ENCODE measurements around the gene BCORL1. TPM values are rescaled to one million over a fixed set of nuclear protein-coding genes. Genes with fewer than 3 reads are reported as not detected.

The BCORL1 gene, protein sequence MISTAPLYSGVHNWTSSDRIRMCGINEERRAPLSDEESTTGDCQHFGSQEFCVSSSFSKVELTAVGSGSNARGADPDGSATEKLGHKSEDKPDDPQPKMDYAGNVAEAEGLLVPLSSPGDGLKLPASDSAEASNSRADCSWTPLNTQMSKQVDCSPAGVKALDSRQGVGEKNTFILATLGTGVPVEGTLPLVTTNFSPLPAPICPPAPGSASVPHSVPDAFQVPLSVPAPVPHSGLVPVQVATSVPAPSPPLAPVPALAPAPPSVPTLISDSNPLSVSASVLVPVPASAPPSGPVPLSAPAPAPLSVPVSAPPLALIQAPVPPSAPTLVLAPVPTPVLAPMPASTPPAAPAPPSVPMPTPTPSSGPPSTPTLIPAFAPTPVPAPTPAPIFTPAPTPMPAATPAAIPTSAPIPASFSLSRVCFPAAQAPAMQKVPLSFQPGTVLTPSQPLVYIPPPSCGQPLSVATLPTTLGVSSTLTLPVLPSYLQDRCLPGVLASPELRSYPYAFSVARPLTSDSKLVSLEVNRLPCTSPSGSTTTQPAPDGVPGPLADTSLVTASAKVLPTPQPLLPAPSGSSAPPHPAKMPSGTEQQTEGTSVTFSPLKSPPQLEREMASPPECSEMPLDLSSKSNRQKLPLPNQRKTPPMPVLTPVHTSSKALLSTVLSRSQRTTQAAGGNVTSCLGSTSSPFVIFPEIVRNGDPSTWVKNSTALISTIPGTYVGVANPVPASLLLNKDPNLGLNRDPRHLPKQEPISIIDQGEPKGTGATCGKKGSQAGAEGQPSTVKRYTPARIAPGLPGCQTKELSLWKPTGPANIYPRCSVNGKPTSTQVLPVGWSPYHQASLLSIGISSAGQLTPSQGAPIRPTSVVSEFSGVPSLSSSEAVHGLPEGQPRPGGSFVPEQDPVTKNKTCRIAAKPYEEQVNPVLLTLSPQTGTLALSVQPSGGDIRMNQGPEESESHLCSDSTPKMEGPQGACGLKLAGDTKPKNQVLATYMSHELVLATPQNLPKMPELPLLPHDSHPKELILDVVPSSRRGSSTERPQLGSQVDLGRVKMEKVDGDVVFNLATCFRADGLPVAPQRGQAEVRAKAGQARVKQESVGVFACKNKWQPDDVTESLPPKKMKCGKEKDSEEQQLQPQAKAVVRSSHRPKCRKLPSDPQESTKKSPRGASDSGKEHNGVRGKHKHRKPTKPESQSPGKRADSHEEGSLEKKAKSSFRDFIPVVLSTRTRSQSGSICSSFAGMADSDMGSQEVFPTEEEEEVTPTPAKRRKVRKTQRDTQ (N-terminal part only)
- 32.2 TPM in 2 replicates for total RNA-seq (2021)
- percentile 63 among the genes with signal in this experiment for Bru-seq, nascent RNA
- percentile 62 among the genes with signal in this experiment for BruChase-seq, experiment 1, labeled RNA remaining after a 2-hour chase
- percentile 61 among the genes with signal in this experiment for BruChase-seq, experiment 2, labeled RNA remaining after a 6-hour chase
- long read RNA-seq, full-length matches to known transcripts = 4 of 11 reads
- long read RNA-seq, partial matches to known transcripts = 2 of 11 reads
- long read RNA-seq, other reads (novel, unspliced or antisense) = 5 of 11 reads

DNA sequence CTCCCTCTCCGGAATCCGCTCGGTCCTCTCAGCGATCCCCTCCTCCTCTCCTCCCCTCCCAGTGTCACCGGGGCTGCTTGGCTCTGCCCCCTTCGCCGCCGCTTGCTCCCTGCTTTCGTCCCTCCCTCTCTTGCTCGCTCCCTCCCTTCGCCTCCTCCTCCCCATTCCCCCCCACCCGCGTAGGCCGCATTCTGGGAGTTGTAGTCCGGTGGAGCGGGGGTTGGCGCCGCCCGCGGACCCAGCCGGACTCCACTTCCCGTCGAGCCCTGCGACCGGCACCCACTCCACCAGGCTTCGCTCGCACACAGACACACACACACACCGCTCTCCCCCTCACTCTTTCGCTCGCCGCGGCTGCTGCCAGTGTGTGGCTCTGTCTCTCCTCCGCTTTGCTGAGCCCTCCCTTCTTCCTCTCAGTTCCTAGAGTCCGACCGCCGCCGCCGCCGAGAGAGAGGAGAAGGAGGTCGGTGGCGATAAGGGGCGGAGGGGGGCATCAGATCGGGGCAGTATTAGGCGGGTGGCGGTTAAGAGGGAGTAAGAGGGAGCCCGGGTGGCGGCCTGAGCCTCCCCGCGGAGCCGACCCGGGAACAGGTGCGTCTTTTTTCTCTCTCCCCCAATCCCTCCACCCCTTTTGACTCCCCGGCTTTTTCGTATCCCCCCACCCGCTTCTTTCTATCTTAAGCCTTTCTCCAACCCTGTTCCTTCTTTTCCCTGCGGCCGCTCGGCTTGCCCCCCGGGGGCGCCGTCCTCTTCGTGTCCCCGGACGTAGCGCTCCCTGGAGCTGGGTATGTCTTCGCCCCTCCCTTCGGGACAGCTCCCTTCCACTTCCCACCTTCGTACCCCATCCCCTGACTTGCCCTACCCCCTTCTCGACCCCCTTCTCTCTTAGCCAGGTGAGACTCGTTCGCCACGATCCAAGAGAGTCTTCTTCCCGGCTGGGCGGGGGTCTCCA lies at the start of gene BCORL1:
Gene BCORL1, plus strand, starts transcription at position 336 of the 952 bp plus-strand sequence. CDS start 22,597 bp downstream, outside the sequence.
- H3K27ac ChIP-seq = no peak within 1 kb of the TSS
- no peak within 1 kb of the TSS; the same call in 1 of the 2 replicates for H3K4me3 ChIP-seq
- DNase-seq = peak; percentile 85 to 93
- 0 out of 2 replicates have a peak, but pooled peaks cover 5% of the 10 kb centered on the region for H3K4me1 ChIP-seq (replicated peaks; ENCODE audit: insufficient read depth)
- TSS peak; percentile 84 for BruUV-seq (replicated peaks)
- intact Hi-C loops (cut with micrococcal nuclease; ENCODE audit: unreplicated experiment) = loop anchor here (1.0 to 5.0 kb wide), 4 partner anchors 22 to 140 kb away; partner anchors contain the start of genes ELF4 and ZDHHC9
- peaks cover 2% of the 10 kb centered on the region; the same call in 1 of the 2 replicates for H4K20me1 ChIP-seq (ENCODE audit: insufficient read depth)
- H3K4me2 ChIP-seq = no peak within 1 kb of the TSS; the same call in 1 of the 2 replicates
- H3K36me3 ChIP-seq (ENCODE audit: low read depth) = no peaks in the 10 kb centered on the region
- TF ChIP-seq, protein P1, sequence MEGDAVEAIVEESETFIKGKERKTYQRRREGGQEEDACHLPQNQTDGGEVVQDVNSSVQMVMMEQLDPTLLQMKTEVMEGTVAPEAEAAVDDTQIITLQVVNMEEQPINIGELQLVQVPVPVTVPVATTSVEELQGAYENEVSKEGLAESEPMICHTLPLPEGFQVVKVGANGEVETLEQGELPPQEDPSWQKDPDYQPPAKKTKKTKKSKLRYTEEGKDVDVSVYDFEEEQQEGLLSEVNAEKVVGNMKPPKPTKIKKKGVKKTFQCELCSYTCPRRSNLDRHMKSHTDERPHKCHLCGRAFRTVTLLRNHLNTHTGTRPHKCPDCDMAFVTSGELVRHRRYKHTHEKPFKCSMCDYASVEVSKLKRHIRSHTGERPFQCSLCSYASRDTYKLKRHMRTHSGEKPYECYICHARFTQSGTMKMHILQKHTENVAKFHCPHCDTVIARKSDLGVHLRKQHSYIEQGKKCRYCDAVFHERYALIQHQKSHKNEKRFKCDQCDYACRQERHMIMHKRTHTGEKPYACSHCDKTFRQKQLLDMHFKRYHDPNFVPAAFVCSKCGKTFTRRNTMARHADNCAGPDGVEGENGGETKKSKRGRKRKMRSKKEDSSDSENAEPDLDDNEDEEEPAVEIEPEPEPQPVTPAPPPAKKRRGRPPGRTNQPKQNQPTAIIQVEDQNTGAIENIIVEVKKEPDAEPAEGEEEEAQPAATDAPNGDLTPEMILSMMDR (conservative IDR thresholded peaks at IDR 0.05) = no peak
- TF ChIP-seq EZH2 (IDR thresholded peaks at IDR 0.05; ENCODE audit: low read depth) = no peak
- H3K9me3 ChIP-seq (ENCODE audit: insufficient read depth, low read depth) = no peaks in the 10 kb centered on the region
- ChIA-PET POLR2A (ENCODE audit: unreplicated experiment) (interaction anchor here (0.6 to 0.7 kb wide), 2 partner anchors 35 to 896 kb away, joined by 8 to 32 read pairs; no protein-coding TSS in a partner anchor), CTCF (interaction anchor here (0.6 kb wide), 2 partner anchors 9 to 78 kb away, joined by 4 to 7 read pairs; no protein-coding TSS in a partner anchor)
- no peaks in the 10 kb centered on the region for H3K9me2 ChIP-seq (ENCODE audit: insufficient read depth)
- peaks cover 5% of the 10 kb centered on the region; the same call in 1 of the 2 replicates for H3K27me3 ChIP-seq (ENCODE audit: insufficient read depth, low read depth)
- peak within 1 kb of the TSS; percentile 93 for H2AFZ ChIP-seq
- peaks cover 12% of the 10 kb centered on the region; the same call in 1 of the 2 replicates for H3K79me2 ChIP-seq (ENCODE audit: low read depth)
- H3F3A ChIP-seq (ENCODE audit: insufficient read depth, low read depth) = 0 out of 2 replicates have a peak, but pooled peaks cover 4% of the 10 kb centered on the region

- Histone ChIP-seq H4K20me1 (ENCODE audit: insufficient read depth) (no peaks in the 10 kb centered on the region), H2AFZ (no peak overlapping the region), H3K4me2 (peak overlapping the region; percentile 79), H3K4me1 (replicated peaks; ENCODE audit: insufficient read depth) (no peaks in the 10 kb centered on the region), H3K27ac (no peak overlapping the region), H3K36me3 (ENCODE audit: low read depth) (no peaks in the 10 kb centered on the region), H3F3A (ENCODE audit: insufficient read depth, low read depth) (peaks cover 30% of the 10 kb centered on the region), H3K27me3 (ENCODE audit: insufficient read depth, low read depth) (peaks cover 22% of the 10 kb centered on the region), H3K79me2 (ENCODE audit: low read depth) (no peaks in the 10 kb centered on the region), H3K9me3 (ENCODE audit: insufficient read depth, low read depth) (no peaks in the 10 kb centered on the region), H3K9me2 (ENCODE audit: insufficient read depth) (no peaks in the 10 kb centered on the region), H3K4me3 (peak overlapping the region; percentile 47; the same call in 1 of the 2 replicates)
- intact Hi-C loops (cut with micrococcal nuclease; ENCODE audit: unreplicated experiment) = loop anchor here (1.0 kb wide), 1 partner anchor 49 kb away; the partner anchor contains the start of gene BCORL1
- ChIA-PET CTCF (no interaction called here), POLR2A (ENCODE audit: unreplicated experiment) (no interaction called here)
- peak in 1 of 2 experiments; percentile 35 for DNase-seq
- TF ChIP-seq, protein P1 (conservative IDR thresholded peaks at IDR 0.05) = no peak
- TF ChIP-seq EZH2 (IDR thresholded peaks at IDR 0.05; ENCODE audit: low read depth) = no peak
- no TSS peak for BruUV-seq (replicated peaks)
Observed at GRCh38 chrX:129932821-129933321, 49.6 kb upstream of the BCORL1 start.
